IMR-90 (cell line): Measurements from ENCODE around the gene ENPEP. TPM values are rescaled to one million over a fixed set of nuclear protein-coding genes. Genes with fewer than 3 reads are reported as not detected.
A peak's percentile ranks its signal among the peaks of the same experiment; 100 is the strongest.

Experiments used
- ATAC-seq: fragments of 200-7000 bp; cut with Tn5 transposase; 2 replicates; pipeline ENCODE4 v1.9.1; 2020; ENCODE audit warnings: low read depth, mild to moderate bottlenecking, moderate library complexity
- BruUV-seq: library from RNA; stranded (reverse); fragments of 400-500 nt; replicated peaks from 2 replicates; lab custom pipeline; 2021; lab: Mats Ljungman, UMichigan
- CTCF ChIA-PET: fragments of 300-600 bp; formaldehyde crosslinking; extraction: SDS; loops from one replicate; lab custom pipeline; 2021; ENCODE audit warnings: antibody characterized with exemption; lab: Yijun Ruan, JAX
- POLR2A ChIA-PET: fragments of 300-600 bp; sonication (Branson Sonifier 250); formaldehyde crosslinking; loops from one replicate; lab custom pipeline; 2022; ENCODE audit warnings: antibody characterized with exemption; ENCODE audit not compliant: unreplicated experiment; lab: Charles Lee
- DNase-seq: peaks from one replicate; pipeline ENCODE4 v3.0.0; 2013
- H2AFZ ChIP-seq: replicated peaks from 2 replicates; pipeline ENCODE3; 2013; ENCODE audit warnings: low read length, mild to moderate bottlenecking; ENCODE audit not compliant: poor library complexity
- H2AK5ac ChIP-seq: 2 replicates; pipeline ENCODE4 v1.6.1; 2013; ENCODE audit warnings: low read depth, low read length, inconsistent platforms
- H2AK9ac ChIP-seq: replicated peaks from 2 replicates; pipeline ENCODE3; 2013; ENCODE audit warnings: mild to moderate bottlenecking, low read depth, low read length, moderate library complexity; ENCODE audit not compliant: poor library complexity
- H2BK120ac ChIP-seq: 2 replicates; pipeline ENCODE4 v1.6.1; 2013; ENCODE audit warnings: low read depth, low read length, inconsistent platforms
- H2BK15ac ChIP-seq: 3 replicates; pipeline ENCODE4 v1.6.1; 2013; ENCODE audit warnings: low read depth, low read length, inconsistent platforms
- H2BK20ac ChIP-seq: 2 replicates; pipeline ENCODE4 v1.6.1; 2013; ENCODE audit warnings: low read depth, mild to moderate bottlenecking, inconsistent platforms, low read length, moderate library complexity
- H2BK5ac ChIP-seq: 2 replicates; pipeline ENCODE4 v1.6.1; 2013; ENCODE audit warnings: mild to moderate bottlenecking, low read depth, low read length, inconsistent platforms; ENCODE audit not compliant: poor library complexity, severe bottlenecking
- H3K14ac ChIP-seq: replicated peaks from 2 replicates; pipeline ENCODE4 v1.6.1; 2013; ENCODE audit warnings: low read depth, low read length, inconsistent platforms
- H3K18ac ChIP-seq: 2 replicates; pipeline ENCODE4 v1.6.1; 2013; ENCODE audit warnings: low read depth, low read length, control low read depth
- H3K23ac ChIP-seq: 2 replicates; pipeline ENCODE4 v1.6.1; 2013; ENCODE audit warnings: low read depth, low read length, inconsistent platforms
- H3K27ac ChIP-seq: 2 replicates; pipeline ENCODE4 v1.5.1; 2013; ENCODE audit warnings: mild to moderate bottlenecking, control low read depth, low read length; ENCODE audit not compliant: insufficient read depth
- H3K27me3 ChIP-seq: 2 replicates; pipeline ENCODE4 v1.6.1; 2013; ENCODE audit warnings: low read length; ENCODE audit not compliant: control insufficient read depth, insufficient read depth
- H3K36me3 ChIP-seq: 2 replicates; pipeline ENCODE4 v1.6.1; 2013; ENCODE audit warnings: low read length, mixed read lengths; ENCODE audit not compliant: control insufficient read depth, insufficient read depth
- H3K4ac ChIP-seq: 2 replicates; pipeline ENCODE4 v1.6.1; 2013; ENCODE audit warnings: low read depth, low read length, inconsistent platforms
- H3K4me1 ChIP-seq: 2 replicates; pipeline ENCODE4 v1.6.1; 2013; ENCODE audit warnings: low read length, mixed read lengths; ENCODE audit not compliant: control insufficient read depth, insufficient read depth
- H3K4me2 ChIP-seq: 2 replicates; pipeline ENCODE4 v1.6.1; 2013; ENCODE audit warnings: low read depth, mild to moderate bottlenecking, control low read depth, low read length, moderate library complexity
- H3K4me3 ChIP-seq: 2 replicates; pipeline ENCODE4 v1.5.1; 2013; ENCODE audit warnings: low read depth, mild to moderate bottlenecking, control low read depth, low read length, moderate library complexity; ENCODE audit not compliant: insufficient read depth
- H3K56ac ChIP-seq: 2 replicates; pipeline ENCODE4 v1.6.1; 2013; ENCODE audit warnings: low read length, inconsistent platforms; ENCODE audit not compliant: insufficient read depth; ENCODE audit errors: extremely low read depth
- H3K79me1 ChIP-seq, 2 experiments: 2 replicates each; pipeline ENCODE4 v1.6.1; 2013; ENCODE audit warnings: low read length in 2 of 2, inconsistent platforms in 1 of 2, low read depth in 1 of 2
- H3K9ac ChIP-seq: 2 replicates; pipeline ENCODE4 v1.6.1; 2013; ENCODE audit warnings: low read depth, low read length, control low read depth
- H3K9me1 ChIP-seq: 2 replicates; pipeline ENCODE4 v1.6.1; 2013; ENCODE audit warnings: low read length, inconsistent platforms; ENCODE audit not compliant: insufficient read depth
- H3K9me3 ChIP-seq: 2 replicates; pipeline ENCODE4 v1.6.1; 2013; ENCODE audit warnings: low read length; ENCODE audit not compliant: control insufficient read depth, insufficient read depth
- H4K20me1 ChIP-seq: 2 replicates; pipeline ENCODE4 v1.6.1; 2013; ENCODE audit warnings: low read length, inconsistent platforms; ENCODE audit not compliant: insufficient read depth
- H4K5ac ChIP-seq: 2 replicates; pipeline ENCODE4 v1.6.1; 2013; ENCODE audit warnings: mild to moderate bottlenecking, low read depth, low read length, control low read depth
- H4K8ac ChIP-seq, 2 experiments: 2 replicates each; pipeline ENCODE4 v1.6.1; 2013; ENCODE audit warnings: low read depth in 2 of 2, low read length in 2 of 2, control low read depth in 1 of 2, inconsistent platforms in 1 of 2
- H4K91ac ChIP-seq: 2 replicates; pipeline ENCODE4 v1.6.1; 2013; ENCODE audit warnings: low read depth, low read length, inconsistent platforms; ENCODE audit not compliant: insufficient read depth
- BHLHE40 ChIP-seq: fragments of 150-350 bp; IDR thresholded peaks from 2 replicates; pipeline ENCODE4 v1.6.1; 2016; ENCODE audit warnings: mild to moderate bottlenecking, low read depth, low read length
- CEBPB ChIP-seq: IDR thresholded peaks from 2 replicates; pipeline ENCODE4 v1.6.1; 2012; ENCODE audit warnings: low read depth, low read length, improper control_type of control experiment
- CHD1 ChIP-seq: IDR thresholded peaks from 2 replicates; pipeline ENCODE4 v1.6.1; 2012; ENCODE audit warnings: low read depth, low read length, improper control_type of control experiment
- FOS ChIP-seq: fragments of 150-350 bp; IDR thresholded peaks from 2 replicates; pipeline ENCODE4 v1.6.1; 2016; ENCODE audit warnings: low read depth, low read length
- MAFK ChIP-seq: IDR thresholded peaks from 2 replicates; pipeline ENCODE4 v1.6.1; 2012; ENCODE audit warnings: low read depth, low read length, improper control_type of control experiment
- MAZ ChIP-seq: IDR thresholded peaks from 2 replicates; pipeline ENCODE4 v1.6.1; 2012; ENCODE audit warnings: low read depth, mild to moderate bottlenecking, low read length, improper control_type of control experiment, moderate library complexity, borderline replicate concordance
- MXI1 ChIP-seq: IDR thresholded peaks from 2 replicates; pipeline ENCODE4 v1.6.1; 2012; ENCODE audit warnings: low read depth, mild to moderate bottlenecking, low read length, moderate library complexity, borderline replicate concordance
- NFE2L2 ChIP-seq: fragments of 150-350 bp; IDR thresholded peaks from 2 replicates; pipeline ENCODE4 v1.6.1; 2016; ENCODE audit warnings: low read depth, mild to moderate bottlenecking, low read length
- POLR2A ChIP-seq: IDR thresholded peaks from 2 replicates; pipeline ENCODE4 v1.6.1; 2012; ENCODE audit warnings: mild to moderate bottlenecking, low read depth, low read length
- RAD21 ChIP-seq: IDR thresholded peaks from 2 replicates; pipeline ENCODE4 v1.6.1; 2012; ENCODE audit warnings: low read length, improper control_type of control experiment
- RCOR1 ChIP-seq: IDR thresholded peaks from 2 replicates; pipeline ENCODE4 v1.6.1; 2012; ENCODE audit warnings: mild to moderate bottlenecking, low read length, improper control_type of control experiment; ENCODE audit not compliant: insufficient replicate concordance
- RFX5 ChIP-seq: IDR thresholded peaks from 2 replicates; pipeline ENCODE4 v1.8.0; 2012; ENCODE audit warnings: low read depth, mild to moderate bottlenecking, low read length, moderate library complexity
- SMC3 ChIP-seq: fragments of 150-350 bp; IDR thresholded peaks from 2 replicates; pipeline ENCODE4 v1.6.1; 2016; ENCODE audit warnings: low read depth, mild to moderate bottlenecking, antibody characterized with exemption, low read length, moderate library complexity
- WGBS, 2 experiments: methylation state at CpG; one replicate each; pipeline versions ENCODE4 v1.1.5 to v1.1.7; 2013; ENCODE audit warnings: missing lambda C conversion rate in 2 of 2; ENCODE audit not compliant: insufficient read length in 1 of 2; ENCODE audit errors: extremely low coverage in 2 of 2; 5-methylcytosine and 5-hydroxymethylcytosine counted together
- dilution Hi-C: fragments of 300-500 bp; cut with HindIII; formaldehyde crosslinking; loops from one replicate; pipeline ENCODE4 v1.14.3; 2018; ENCODE audit warnings: low sequenced_read_pairs; ENCODE audit not compliant: unreplicated experiment
- in situ Hi-C: fragments of 300-500 bp; cut with MboI; formaldehyde crosslinking; loops from 3 replicates; pipeline ENCODE4 v1.14.3; 2019; ENCODE audit warnings: low sequenced_read_pairs, inconsistent platforms, mixed read lengths
- intact Hi-C: fragments of 100-400 bp; cut with micrococcal nuclease; formaldehyde crosslinking; loops from 2 replicates; pipeline ENCODE4 v1.10.0; 2022
- polyA plus RNA-seq, 3 experiments: library from polyadenylated mRNA; depleted of rRNA; stranded (reverse); fragments of >200 nt; gene quantifications; 2 replicates each; pipeline ENCODE4 v1.2.3, GENCODE V29; 2012; ENCODE audit warnings: low replicate concordance in 1 of 3
- total RNA-seq: library from RNA; depleted of rRNA; stranded (reverse); fragments of >200 nt; gene quantifications from 2 replicates; pipeline ENCODE4 v1.2.3, GENCODE V29; 2012
- TF ChIP-seq, protein P1 (sequence below): fragments of 150-350 bp; IDR thresholded peaks from 2 replicates; pipeline ENCODE4 v1.6.1; 2017; ENCODE audit warnings: mild to moderate bottlenecking, antibody characterized with exemption, low read length, low read depth
- TF ChIP-seq, protein P2 (sequence below): conservative IDR thresholded peaks from 2 replicates; pipeline ENCODE4 v1.5.1; 2012; ENCODE audit warnings: mild to moderate bottlenecking, low read depth, low read length, improper control_type of control experiment

ENPEP gene
- total and polyA plus RNA-seq, 2 of the 4 experiments (the other 2 are of a cell fraction), result 0.12 to 0.18 TPM

DNA sequence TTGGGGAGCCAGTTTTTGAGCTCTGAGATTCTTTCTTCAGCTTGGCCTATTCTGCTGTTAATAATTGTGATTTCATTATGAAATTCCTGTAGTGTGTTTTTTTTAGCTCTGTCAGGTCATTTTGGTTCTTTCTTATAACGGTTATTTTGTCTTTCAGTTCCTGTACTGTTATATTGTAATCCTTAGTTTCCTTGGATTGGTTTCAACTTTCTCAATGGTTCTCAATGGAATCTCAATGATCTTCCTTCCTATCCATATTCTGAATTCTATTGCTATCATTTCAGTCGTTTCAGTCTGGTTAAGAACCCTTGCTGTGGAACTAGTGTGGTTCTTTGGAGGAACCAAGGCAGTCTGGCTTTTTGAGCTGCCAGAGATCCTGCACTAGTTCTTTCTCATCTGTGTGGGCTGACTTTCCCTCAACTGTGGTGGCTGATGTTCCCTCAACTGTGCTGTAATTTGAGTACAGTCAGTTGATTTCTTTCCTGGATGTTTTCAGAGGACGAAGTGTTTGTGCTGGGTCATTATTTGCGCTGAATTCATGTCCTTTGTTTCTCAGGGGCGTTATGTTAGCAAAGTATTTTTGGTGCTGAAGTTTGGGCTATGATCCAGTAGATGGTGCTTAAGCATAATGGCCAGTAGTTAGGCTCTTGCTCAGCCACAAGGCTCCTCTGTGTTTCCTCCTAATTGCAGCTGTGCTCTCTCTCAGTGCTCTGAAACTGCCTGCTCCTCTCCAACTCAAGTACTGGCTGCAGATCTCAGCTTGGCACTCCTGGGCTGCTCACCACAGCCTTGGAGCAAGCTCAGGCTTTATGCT lies 27.5 kb downstream of the ENPEP start:
- H3K4me2 ChIP-seq, result peak overlapping the region; percentile 22; the same call in 1 of the 2 replicates
- CTCF ChIA-PET, result no interaction called here
- no TSS peak for BruUV-seq
- no peak overlapping the region for H3K27ac ChIP-seq
- no peaks in the 10 kb centered on the region for H3K4me1 ChIP-seq
- dilution Hi-C loops (no loop called here), in situ Hi-C loops (loop anchor here (10.0 to 25.0 kb wide), 3 partner anchors 191 to 1091 kb away; no protein-coding TSS in a partner anchor), intact Hi-C loops (no loop called here)
- H4K91ac ChIP-seq, result no peak overlapping the region
- H2BK5ac ChIP-seq, result no peak overlapping the region
- no CpG with 5 or more reads among the region's 5 CpGs for WGBS, 2 experiments
- POLR2A ChIA-PET, result no interaction called here
- H3K4me3 ChIP-seq, result no peak overlapping the region
- H2AFZ ChIP-seq, result no peak overlapping the region
- no peaks in the 10 kb centered on the region for H3K27me3 ChIP-seq
- no peak overlapping the region for H3K14ac ChIP-seq
- H2AK5ac ChIP-seq, result no peak overlapping the region
- H3K9me3 ChIP-seq, result no peaks in the 10 kb centered on the region
- H4K5ac ChIP-seq, result no peak overlapping the region
- H4K20me1 ChIP-seq, result no peaks in the 10 kb centered on the region
- DNase-seq, result peak; percentile 13
- H3K36me3 ChIP-seq, result no peaks in the 10 kb centered on the region
- ATAC-seq, result no peak
- H3K18ac ChIP-seq, result no peak overlapping the region
- H4K8ac ChIP-seq, result no peak overlapping the region
- H2BK20ac ChIP-seq, result no peak overlapping the region
- H3K79me1 ChIP-seq, result no peaks in the 10 kb centered on the region
- H2AK9ac ChIP-seq, result peak overlapping the region; percentile 19
- no peak overlapping the region for H3K4ac ChIP-seq
- H2BK120ac ChIP-seq, result no peak overlapping the region
- no peaks in the 10 kb centered on the region for H3K9me1 ChIP-seq
- H3K9ac ChIP-seq, result no peak overlapping the region
- H3K23ac ChIP-seq, result no peak overlapping the region
- H2BK15ac ChIP-seq, result no peak overlapping the region
- no peak overlapping the region for H3K56ac ChIP-seq
- TF ChIP-seq SMC3 (no peak), CEBPB (no peak), NFE2L2 (no peak), MAFK (no peak), RFX5 (no peak), BHLHE40 (no peak), CHD1 (no peak), MAZ (no peak), MXI1 (no peak), RCOR1 (no peak), FOS (no peak), POLR2A (no peak), RAD21 (no peak)
- TF ChIP-seq, protein P1, sequence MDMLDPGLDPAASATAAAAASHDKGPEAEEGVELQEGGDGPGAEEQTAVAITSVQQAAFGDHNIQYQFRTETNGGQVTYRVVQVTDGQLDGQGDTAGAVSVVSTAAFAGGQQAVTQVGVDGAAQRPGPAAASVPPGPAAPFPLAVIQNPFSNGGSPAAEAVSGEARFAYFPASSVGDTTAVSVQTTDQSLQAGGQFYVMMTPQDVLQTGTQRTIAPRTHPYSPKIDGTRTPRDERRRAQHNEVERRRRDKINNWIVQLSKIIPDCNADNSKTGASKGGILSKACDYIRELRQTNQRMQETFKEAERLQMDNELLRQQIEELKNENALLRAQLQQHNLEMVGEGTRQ, result no peak
- TF ChIP-seq, protein P2, sequence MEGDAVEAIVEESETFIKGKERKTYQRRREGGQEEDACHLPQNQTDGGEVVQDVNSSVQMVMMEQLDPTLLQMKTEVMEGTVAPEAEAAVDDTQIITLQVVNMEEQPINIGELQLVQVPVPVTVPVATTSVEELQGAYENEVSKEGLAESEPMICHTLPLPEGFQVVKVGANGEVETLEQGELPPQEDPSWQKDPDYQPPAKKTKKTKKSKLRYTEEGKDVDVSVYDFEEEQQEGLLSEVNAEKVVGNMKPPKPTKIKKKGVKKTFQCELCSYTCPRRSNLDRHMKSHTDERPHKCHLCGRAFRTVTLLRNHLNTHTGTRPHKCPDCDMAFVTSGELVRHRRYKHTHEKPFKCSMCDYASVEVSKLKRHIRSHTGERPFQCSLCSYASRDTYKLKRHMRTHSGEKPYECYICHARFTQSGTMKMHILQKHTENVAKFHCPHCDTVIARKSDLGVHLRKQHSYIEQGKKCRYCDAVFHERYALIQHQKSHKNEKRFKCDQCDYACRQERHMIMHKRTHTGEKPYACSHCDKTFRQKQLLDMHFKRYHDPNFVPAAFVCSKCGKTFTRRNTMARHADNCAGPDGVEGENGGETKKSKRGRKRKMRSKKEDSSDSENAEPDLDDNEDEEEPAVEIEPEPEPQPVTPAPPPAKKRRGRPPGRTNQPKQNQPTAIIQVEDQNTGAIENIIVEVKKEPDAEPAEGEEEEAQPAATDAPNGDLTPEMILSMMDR, result no peak
